Endodermal cell (in vitro differentiated cells): ENCODE data around the gene BACH2. TPM values are rescaled to one million over a fixed set of nuclear protein-coding genes. Genes with fewer than 3 reads are reported as not detected.
"Not testable (repeated sequence)": the region's sequence is repeated elsewhere in the genome, so short reads cannot be mapped to it uniquely, and the experiment has no call there.

ENCODE experiments used
- DNase-seq: peaks from one replicate; pipeline ENCODE4 v3.0.0-alpha.2; 2017
- H3K27ac ChIP-seq: 2 replicates; pipeline ENCODE4 v1.5.1; 2013; ENCODE audit warnings: mild to moderate bottlenecking, low read depth, low read length, moderate library complexity
- H3K27me3 ChIP-seq: 2 replicates; pipeline ENCODE4 v1.6.1; 2013; ENCODE audit warnings: mild to moderate bottlenecking, low read length, moderate library complexity; ENCODE audit not compliant: insufficient read depth, control insufficient read depth, poor library complexity, severe bottlenecking
- H3K36me3 ChIP-seq: 2 replicates; pipeline ENCODE4 v1.7.0; 2013; ENCODE audit warnings: mild to moderate bottlenecking, low read length, moderate library complexity; ENCODE audit not compliant: control insufficient read depth, insufficient read depth
- H3K4me1 ChIP-seq: one replicate; pipeline ENCODE4 v1.7.0; 2013; ENCODE audit warnings: low read length; ENCODE audit not compliant: control insufficient read depth, insufficient read depth
- H3K4me3 ChIP-seq: 2 replicates; pipeline ENCODE4 v1.5.1; 2013; ENCODE audit warnings: mild to moderate bottlenecking, low read length, moderate library complexity
- H3K9ac ChIP-seq: 2 replicates; pipeline ENCODE4 v1.6.1; 2013; ENCODE audit warnings: mild to moderate bottlenecking, low read length, moderate library complexity; ENCODE audit not compliant: poor library complexity, severe bottlenecking; ENCODE audit errors: extremely low read depth
- H3K9me3 ChIP-seq: 2 replicates; pipeline ENCODE4 v1.6.1; 2013; ENCODE audit warnings: mild to moderate bottlenecking, low read length, moderate library complexity; ENCODE audit not compliant: control insufficient read depth
- H3K27ac Mint-ChIP-seq: 2 replicates; pipeline ENCODE4 v1.8.0; 2020; ENCODE audit warnings: mixed read lengths
- H3K27me3 Mint-ChIP-seq: 2 replicates; pipeline ENCODE4 v1.8.0; 2021; ENCODE audit warnings: mild to moderate bottlenecking, mixed read lengths; ENCODE audit not compliant: insufficient read depth
- H3K36me3 Mint-ChIP-seq: 2 replicates; pipeline ENCODE4 v1.8.0; 2020; ENCODE audit warnings: low read depth, mixed read lengths
- H3K4me1 Mint-ChIP-seq: 2 replicates; pipeline ENCODE4 v1.8.0; 2020; ENCODE audit warnings: mixed read lengths
- H3K4me3 Mint-ChIP-seq: 2 replicates; pipeline ENCODE4 v1.8.0; 2020; ENCODE audit warnings: mild to moderate bottlenecking, moderate library complexity, mixed read lengths
- H3K9me3 Mint-ChIP-seq: 2 replicates; pipeline ENCODE4 v1.8.0; 2020; ENCODE audit warnings: mild to moderate bottlenecking, mixed read lengths
- CTCF ChIP-seq: fragments of 200-600 bp; sonication (generic); conservative IDR thresholded peaks from 2 replicates; pipeline ENCODE4 v1.5.0; 2021; ENCODE audit warnings: antibody characterized with exemption, mild to moderate bottlenecking
- WGBS, 2 experiments: methylation state at CpG; one replicate each; pipeline versions ENCODE4 v1.1.5 to v1.1.7; 2013; ENCODE audit warnings: missing lambda C conversion rate in 2 of 2, mixed read lengths in 1 of 2; ENCODE audit not compliant: insufficient coverage in 1 of 2, insufficient read length in 1 of 2; 5-methylcytosine and 5-hydroxymethylcytosine counted together
- total RNA-seq, 2 donors: library from RNA; stranded (reverse); fragmentation: NEBNext Ultra II Directional in 1 of 2; extraction: Animal tissue kit (Norgen Biotek cat#: 25700) in 1 of 2; gene quantifications; 2 replicates in 1 of 2; 3 replicates in 1 of 2; pipeline ENCODE4 v1.2.1, GENCODE V29; 2021

Gene BACH2
- total RNA-seq, 2 donors from 2014 or later = 11.0 to 22.3 TPM

GRCh38 chr6:90135667-90136066 is 161.0 kb downstream of the BACH2 start:
- H3K9ac ChIP-seq = no peak overlapping the region
- no peak overlapping the region for H3K27ac Mint-ChIP-seq
- no peaks in the 10 kb centered on the region for H3K27me3 ChIP-seq
- no peak overlapping the region for H3K4me3 Mint-ChIP-seq
- no peaks in the 10 kb centered on the region for H3K36me3 Mint-ChIP-seq
- H3K27ac ChIP-seq = no peak overlapping the region
- DNase-seq = no peak
- H3K4me3 ChIP-seq = no peak overlapping the region
- no peak for TF ChIP-seq CTCF
- H3K9me3 Mint-ChIP-seq = no peaks in the 10 kb centered on the region
- no peaks in the 10 kb centered on the region for H3K4me1 Mint-ChIP-seq
- H3K27me3 Mint-ChIP-seq = no peaks in the 10 kb centered on the region
- no peaks in the 10 kb centered on the region for H3K36me3 ChIP-seq
- H3K4me1 ChIP-seq = no peaks in the 10 kb centered on the region
- 92 to 93% methylated on average over 5 of the region's 5 CpGs for WGBS, 2 experiments
- H3K9me3 ChIP-seq = no peaks in the 10 kb centered on the region

- not testable (repeated sequence) for H3K27me3 ChIP-seq
These were observed 163.0 kb downstream of the BACH2 start for GRCh38 chr6:90133664-90134063.

GRCh38 chr6:90131614-90132423 is 164.8 kb downstream of the BACH2 start:
- H3K9me3 Mint-ChIP-seq = no peaks in the 10 kb centered on the region
- Histone ChIP-seq H3K36me3 (no peaks in the 10 kb centered on the region), H3K27ac (no peak overlapping the region), H3K27me3 (no peaks in the 10 kb centered on the region), H3K9ac (no peak overlapping the region), H3K9me3 (no peaks in the 10 kb centered on the region), H3K4me1 (no peaks in the 10 kb centered on the region), H3K4me3 (no peak overlapping the region)
- no peaks in the 10 kb centered on the region for H3K36me3 Mint-ChIP-seq
- 88 to 96% methylated on average over 7 of the region's 7 CpGs for WGBS, 2 experiments
- no peaks in the 10 kb centered on the region for H3K27me3 Mint-ChIP-seq
- H3K4me3 Mint-ChIP-seq = no peak overlapping the region
- no peaks in the 10 kb centered on the region for H3K4me1 Mint-ChIP-seq
- no peak for TF ChIP-seq CTCF
- no peak for DNase-seq
- H3K27ac Mint-ChIP-seq = no peak overlapping the region

More at GRCh38 chr6:90133664-90134063, 163.0 kb downstream of the BACH2 start:
- H3K36me3 ChIP-seq, H3K9me3 ChIP-seq, H3K4me3 Mint-ChIP-seq, H3K27me3 Mint-ChIP-seq, H3K27ac ChIP-seq, H3K36me3 Mint-ChIP-seq, H3K4me1 ChIP-seq, H3K4me1 Mint-ChIP-seq, H3K9me3 Mint-ChIP-seq, DNase-seq, H3K27ac Mint-ChIP-seq, H3K9ac ChIP-seq, H3K4me3 ChIP-seq: not testable (repeated sequence)
- WGBS, 2 experiments = 100% methylated on average over 1 of the region's 3 CpGs; no CpG with 5 or more reads in 1 of the 2 experiments
